GM18499 (cell line): Measurements from ENCODE around the gene FOXP1.

Source experiments
- ATAC-seq: cut with Tn5 transposase; IDR thresholded peaks from one replicate; pipeline ENCODE4 v1.9.1; 2021; ENCODE audit warnings: moderate number of reproducible peaks; ENCODE audit not compliant: insufficient read depth, unreplicated experiment

FOXP1 gene

GRCh38 chr3:71103430-71103921 is 480.1 kb downstream of the FOXP1 start:
- ATAC-seq = no peak

DNA sequence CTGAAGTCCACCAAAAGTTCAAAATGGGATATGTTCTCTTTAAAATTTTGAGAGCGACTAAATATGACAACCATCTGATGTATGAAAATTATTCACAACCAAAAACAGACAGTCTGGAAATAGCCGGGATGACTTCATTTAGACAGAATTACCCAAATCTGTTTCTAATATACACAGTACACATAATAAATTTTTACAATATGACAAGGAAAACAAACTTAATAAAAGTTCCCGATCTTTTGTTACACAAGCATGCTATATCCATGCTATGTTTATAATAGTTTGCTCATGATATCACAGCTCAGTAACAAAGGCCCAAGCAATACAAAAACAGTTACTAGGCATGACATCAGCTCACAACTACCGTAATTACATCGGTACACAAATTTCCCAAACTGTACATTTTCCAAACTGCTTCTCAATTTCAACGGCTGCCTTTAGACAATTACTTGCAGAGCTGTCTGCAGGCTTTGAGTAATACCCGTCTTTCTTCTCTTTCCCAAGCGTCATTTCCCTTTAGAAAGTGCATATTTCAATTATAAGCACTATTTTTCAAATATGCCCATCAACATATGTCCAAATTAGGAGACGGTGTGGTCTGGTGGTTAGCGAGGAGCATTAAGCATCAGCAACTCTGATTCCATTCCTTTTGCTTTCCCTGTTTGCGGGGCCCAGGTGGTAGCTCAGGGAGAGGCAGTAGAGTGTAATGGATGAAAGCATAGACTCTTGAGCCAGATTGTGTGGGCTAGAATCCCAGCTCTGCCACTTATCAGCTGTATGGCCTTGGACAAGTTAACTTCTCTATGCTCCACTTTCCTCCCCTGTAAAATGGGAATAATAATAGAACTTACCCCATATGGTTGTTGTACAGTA is 481.2 kb downstream of the FOXP1 start:
- no peak for ATAC-seq

GRCh38 chr3:71101626-71102025 is 481.9 kb downstream of the FOXP1 start:
- ATAC-seq = no peak

DNA sequence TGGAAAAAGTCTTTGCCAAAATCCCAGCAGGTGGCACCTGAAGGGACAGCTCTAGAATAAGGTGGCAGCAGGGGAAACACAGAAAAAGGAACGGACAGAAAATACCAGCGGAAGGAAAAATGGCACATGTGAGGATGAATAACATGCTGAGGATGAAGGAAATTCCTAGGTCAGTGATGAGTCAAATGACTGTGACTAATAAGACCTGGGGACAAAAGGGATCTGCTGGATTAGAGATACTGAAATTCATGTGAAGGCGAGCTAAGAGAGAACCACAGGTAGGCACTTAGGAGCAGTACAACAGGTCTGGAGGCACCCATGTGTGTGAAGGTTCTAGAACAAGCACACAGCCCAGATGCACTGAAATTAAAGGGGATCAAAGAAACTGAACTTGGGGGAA is 482.5 kb downstream of the FOXP1 start:
- no peak for ATAC-seq

DNA sequence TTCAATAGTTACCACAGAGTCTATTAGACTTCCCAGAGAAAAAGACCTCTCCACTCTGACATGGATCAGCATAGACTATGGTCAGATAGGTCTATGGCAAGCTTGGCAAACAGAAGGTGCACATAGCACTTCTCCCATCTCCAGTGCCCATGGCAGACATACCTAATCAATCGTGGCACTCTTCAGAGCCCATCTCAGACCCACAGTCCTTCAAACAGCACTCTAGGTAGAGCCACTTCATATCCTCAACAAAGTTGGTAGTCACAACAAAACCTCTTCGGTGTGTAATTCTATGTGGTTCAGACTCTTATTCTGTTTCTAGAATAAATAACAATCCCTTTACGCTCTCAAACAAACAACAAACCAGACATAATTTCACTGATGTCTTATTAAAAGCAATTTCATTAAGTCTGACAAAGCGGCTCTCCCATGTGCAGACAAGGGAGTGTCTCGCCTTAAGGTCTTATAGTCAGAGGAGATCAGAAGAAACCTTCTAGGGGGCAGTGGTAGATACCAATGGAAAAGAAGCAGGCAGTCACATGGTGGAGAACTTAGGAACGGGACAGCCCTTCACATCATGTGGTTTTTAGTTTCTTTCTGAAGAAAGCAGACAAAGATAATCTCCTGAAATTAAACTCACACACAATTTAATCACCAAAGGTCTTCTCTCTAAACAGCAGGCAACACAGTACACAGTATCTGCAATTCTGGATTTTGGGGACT is 483.4 kb downstream of the FOXP1 start:
- no peak for ATAC-seq

GRCh38 chr3:71097557-71097956 is 486.0 kb downstream of the FOXP1 start:
- no peak for ATAC-seq

DNA sequence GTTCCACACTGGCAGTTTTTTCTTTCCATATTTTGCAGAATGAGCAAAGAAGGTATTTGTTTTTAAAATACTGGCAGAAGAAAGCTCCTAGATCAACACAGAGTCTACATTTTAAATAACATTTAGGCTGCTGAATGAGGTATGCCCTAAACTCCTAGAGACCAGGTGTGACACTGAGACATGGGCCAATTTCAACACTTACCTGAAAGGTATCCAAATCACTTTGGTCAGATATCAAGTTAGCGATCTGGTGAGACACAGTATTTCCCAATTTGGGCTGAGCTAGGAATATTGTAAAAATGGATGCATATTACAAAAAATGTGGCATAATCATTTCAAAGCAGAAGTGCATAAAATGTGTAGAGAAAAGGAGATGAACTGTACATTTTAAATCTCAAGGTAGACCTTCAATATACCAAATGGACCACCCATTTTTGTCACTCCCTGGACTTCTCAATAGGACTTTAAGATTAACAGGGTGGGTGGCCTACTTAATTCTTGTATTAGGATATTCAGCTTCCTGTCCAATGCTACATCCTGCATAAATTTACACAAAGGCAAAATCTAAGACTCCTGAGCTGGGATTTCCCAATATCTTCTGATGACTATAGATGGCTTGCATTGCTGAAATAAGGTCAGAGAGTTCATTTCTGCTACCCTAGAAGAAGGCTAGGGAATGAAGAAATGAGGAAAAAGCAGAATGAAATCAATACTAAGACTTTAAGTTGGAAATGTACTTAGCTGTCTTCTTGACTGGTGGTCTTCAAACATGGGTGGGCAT is 487.8 kb downstream of the FOXP1 start:
- no peak for ATAC-seq

GRCh38 chr3:71094658-71095209 is 488.8 kb downstream of the FOXP1 start:
- ATAC-seq = no peak

- ATAC-seq = no peak
Observed at GRCh38 chr3:71092665-71093064, 490.9 kb downstream of the FOXP1 start.

GRCh38 chr3:71090207-71090606 is 493.3 kb downstream of the FOXP1 start:
- ATAC-seq = no peak

- ATAC-seq = no peak
Observed at GRCh38 chr3:71089271-71089847, 494.2 kb downstream of the FOXP1 start.

DNA sequence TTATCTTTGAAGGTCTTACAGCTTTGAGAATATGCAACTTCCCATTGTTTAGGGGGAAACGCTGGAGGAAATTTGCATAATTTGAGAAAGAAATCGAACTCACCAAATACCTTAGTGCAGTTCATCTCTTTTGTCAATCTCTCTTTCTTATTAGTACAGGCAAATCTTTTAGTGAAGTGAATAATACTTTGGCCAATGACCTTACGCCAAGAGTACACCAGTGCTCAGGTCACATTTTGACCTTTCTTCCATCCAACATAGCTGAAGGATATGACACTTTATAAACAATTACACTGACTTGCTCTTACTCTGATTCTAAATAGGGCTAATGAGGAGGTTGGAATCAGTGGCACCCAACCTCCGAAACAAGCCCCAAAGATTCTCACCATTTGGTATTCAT is 494.8 kb downstream of the FOXP1 start:
- no peak for ATAC-seq

GRCh38 chr3:71088019-71088708 is 495.4 kb downstream of the FOXP1 start:
- ATAC-seq = no peak

- ATAC-seq = peak; percentile 96
Observed at GRCh38 chr3:71087143-71088018, 496.1 kb downstream of the FOXP1 start.

DNA sequence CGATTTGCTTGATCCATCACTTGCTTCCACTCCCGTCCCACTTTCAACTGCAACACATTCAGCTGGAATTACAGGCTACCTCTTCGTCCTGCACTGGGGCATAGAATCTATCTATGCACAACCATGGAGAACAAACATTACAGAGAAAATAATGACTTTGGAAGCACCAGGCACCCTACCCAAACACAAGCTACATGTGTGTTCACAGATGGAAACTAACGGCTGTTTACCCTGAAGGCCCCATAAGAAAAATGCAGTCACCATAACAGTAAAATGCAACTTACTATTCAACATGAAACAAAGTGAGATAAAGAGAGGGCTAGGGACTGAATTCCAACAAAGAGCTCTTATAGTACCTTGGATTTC is 496.8 kb downstream of the FOXP1 start:
- no peak for ATAC-seq

- no peak for ATAC-seq
Observed at GRCh38 chr3:71083726-71084131, 499.8 kb downstream of the FOXP1 start.

DNA sequence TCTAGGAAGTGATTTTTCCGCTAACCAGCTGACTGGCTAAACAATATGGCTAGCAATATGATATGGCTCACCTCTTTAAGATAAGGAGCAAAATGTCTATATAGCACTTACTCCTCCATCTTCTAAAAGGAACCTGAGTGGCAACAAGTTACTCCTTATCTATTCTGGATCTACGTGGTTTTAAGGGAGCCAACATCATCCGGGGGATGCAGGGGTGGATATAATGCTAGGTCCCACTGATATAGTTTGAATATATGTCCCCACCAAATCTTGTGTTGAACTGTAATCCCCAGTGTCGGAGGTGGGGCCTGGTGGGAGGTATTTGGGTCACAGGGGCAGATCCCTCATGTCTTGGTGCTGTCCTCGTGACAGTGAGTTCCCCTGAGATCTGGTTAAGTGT is 500.7 kb downstream of the FOXP1 start:
- no peak for ATAC-seq

DNA sequence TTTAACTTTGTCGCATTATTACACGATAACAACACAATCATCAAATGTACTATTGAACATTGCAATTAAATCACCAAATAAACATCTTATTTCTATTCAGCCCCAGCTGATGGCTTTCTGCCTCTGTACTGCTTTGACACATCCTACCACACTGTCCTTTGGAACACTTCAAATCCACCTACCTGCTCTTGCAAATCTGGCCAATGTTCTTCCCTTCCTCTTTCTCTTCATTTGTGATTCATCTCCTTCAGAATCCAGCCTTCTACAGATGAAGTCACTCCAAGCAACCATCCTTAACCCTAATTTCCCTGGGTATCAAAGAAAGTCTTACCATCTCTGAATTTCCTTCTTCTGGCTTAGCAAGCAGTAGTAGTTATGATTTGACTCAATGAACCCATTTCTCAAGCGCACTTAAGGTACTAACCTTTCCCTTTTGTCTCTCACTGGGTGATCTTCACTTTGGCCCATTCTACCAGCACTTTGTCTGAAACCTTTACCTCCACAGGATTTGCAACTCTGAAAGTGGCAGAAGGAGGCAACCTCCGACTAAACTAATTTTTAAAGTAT is 502.9 kb downstream of the FOXP1 start:
- ATAC-seq = no peak
